Measurements from ENCODE around the gene TFF2. TPM values are rescaled to one million over a fixed set of nuclear protein-coding genes. Genes with fewer than 3 reads are reported as not detected.

Gene TFF2
- total and polyA plus RNA-seq, 2 of the 4 experiments (the other 2 are of a cell fraction) = not detected

DNA sequence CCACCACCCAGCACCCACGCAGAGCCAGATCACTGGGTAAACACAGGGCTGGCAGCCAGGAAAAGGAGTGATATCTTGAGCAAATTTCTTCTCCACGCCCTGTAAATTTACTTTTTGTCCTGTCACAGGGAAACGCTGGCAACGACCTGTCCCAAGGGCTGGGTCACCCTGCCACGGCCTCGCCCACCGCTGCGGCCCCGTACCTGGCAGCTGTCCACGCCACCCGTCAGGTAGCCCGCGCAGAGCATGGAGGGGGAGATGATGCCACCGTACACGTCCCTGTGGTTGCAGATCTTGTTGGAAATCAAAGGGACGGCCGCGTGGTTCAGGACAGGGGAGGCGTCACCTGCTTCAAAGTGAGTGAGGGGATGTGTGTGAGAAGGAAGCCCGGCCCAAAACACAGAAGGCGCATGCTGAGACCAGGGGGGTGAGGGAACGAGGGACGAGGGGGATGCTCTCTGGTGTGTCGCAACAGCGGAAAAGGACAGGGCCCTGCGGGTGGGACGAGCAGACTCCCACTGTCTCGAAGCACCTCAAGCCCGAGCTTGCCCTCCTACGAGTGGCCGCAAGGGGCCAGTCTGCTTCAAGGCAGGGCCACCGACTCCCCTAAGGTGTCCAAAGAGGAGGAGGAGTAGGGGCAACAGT, 25.7 kb upstream of the TFF2 start:
- ChIA-PET CTCF (no interaction called here), POLR2A (ENCODE audit: unreplicated experiment) (no interaction called here)
- Histone ChIP-seq H3K56ac (ENCODE audit: extremely low read depth, insufficient read depth, low read length) (no peak overlapping the region), H3K4me1 (ENCODE audit: control insufficient read depth, insufficient read depth, low read length) (no peaks in the 10 kb centered on the region), H4K5ac (ENCODE audit: low read depth, low read length) (no peak overlapping the region), H2AK9ac (replicated peaks; ENCODE audit: low read depth, low read length, poor library complexity) (no peak overlapping the region), H2BK20ac (ENCODE audit: low read depth, low read length) (no peak overlapping the region), H2BK120ac (ENCODE audit: low read depth, low read length) (no peak overlapping the region), H4K8ac (ENCODE audit: low read depth in 2 of 2, low read length in 2 of 2) (no peak overlapping the region), H3K18ac (ENCODE audit: low read depth, low read length) (no peak overlapping the region), H3K4me2 (ENCODE audit: low read depth, low read length) (no peak overlapping the region), H3K4me3 (ENCODE audit: insufficient read depth, low read depth, low read length) (no peak overlapping the region), H3K9me1 (ENCODE audit: insufficient read depth, low read length) (no peaks in the 10 kb centered on the region), H3K9ac (ENCODE audit: low read depth, low read length) (no peak overlapping the region), H4K91ac (ENCODE audit: insufficient read depth, low read depth, low read length) (no peak overlapping the region), H4K20me1 (ENCODE audit: insufficient read depth, low read length) (no peaks in the 10 kb centered on the region), H3K23ac (ENCODE audit: low read depth, low read length) (no peak overlapping the region), H2AK5ac (ENCODE audit: low read depth, low read length) (no peak overlapping the region), H2AFZ (replicated peaks; ENCODE audit: low read length, poor library complexity) (no peak overlapping the region), H3K36me3 (ENCODE audit: control insufficient read depth, insufficient read depth, low read length) (no peaks in the 10 kb centered on the region), H2BK5ac (ENCODE audit: low read depth, low read length, poor library complexity, severe bottlenecking) (no peak overlapping the region), H3K79me1 (ENCODE audit: low read depth in 1 of 2, low read length in 2 of 2) (no peaks in the 10 kb centered on the region), H3K9me3 (ENCODE audit: control insufficient read depth, insufficient read depth, low read length) (no peaks in the 10 kb centered on the region), H3K27ac (ENCODE audit: insufficient read depth, low read length) (no peak overlapping the region), H3K14ac (replicated peaks; ENCODE audit: low read depth, low read length) (no peak overlapping the region), H3K27me3 (ENCODE audit: control insufficient read depth, insufficient read depth, low read length) (peaks cover 29% of the 10 kb centered on the region; the same call in 1 of the 2 replicates), H3K4ac (ENCODE audit: low read depth, low read length) (no peak overlapping the region), H2BK15ac (ENCODE audit: low read depth, low read length) (no peak overlapping the region)
- dilution Hi-C loops (cut with HindIII; ENCODE audit: low sequenced_read_pairs, unreplicated experiment) (no loop called here), intact Hi-C loops (cut with micrococcal nuclease) (no loop called here), in situ Hi-C loops (cut with MboI; ENCODE audit: low sequenced_read_pairs) (no loop called here)
- 67% methylated on average over 13 of the region's 32 CpGs; no CpG with 5 or more reads in 1 of the 2 experiments for WGBS, 2 experiments (ENCODE audit: extremely low coverage in 2 of 2, insufficient read length in 1 of 2)
- DNase-seq (no peak), ATAC-seq (ENCODE audit: low read depth) (0 out of 2 replicates have a peak, but pooled peaks have one; percentile 49)
- no TSS peak for BruUV-seq (replicated peaks)
- peak; percentile 20; the same call in 1 of the 2 replicates for TF ChIP-seq RAD21 (IDR thresholded peaks at IDR 0.05; ENCODE audit: low read length)
- TF ChIP-seq CEBPB (IDR thresholded peaks at IDR 0.05; ENCODE audit: low read depth, low read length) = 0 out of 2 replicates have a peak, but pooled peaks have one; percentile 17
- no peak for TF ChIP-seq NFE2L2 (IDR thresholded peaks at IDR 0.05; ENCODE audit: low read depth, low read length)
- TF ChIP-seq, protein P1, sequence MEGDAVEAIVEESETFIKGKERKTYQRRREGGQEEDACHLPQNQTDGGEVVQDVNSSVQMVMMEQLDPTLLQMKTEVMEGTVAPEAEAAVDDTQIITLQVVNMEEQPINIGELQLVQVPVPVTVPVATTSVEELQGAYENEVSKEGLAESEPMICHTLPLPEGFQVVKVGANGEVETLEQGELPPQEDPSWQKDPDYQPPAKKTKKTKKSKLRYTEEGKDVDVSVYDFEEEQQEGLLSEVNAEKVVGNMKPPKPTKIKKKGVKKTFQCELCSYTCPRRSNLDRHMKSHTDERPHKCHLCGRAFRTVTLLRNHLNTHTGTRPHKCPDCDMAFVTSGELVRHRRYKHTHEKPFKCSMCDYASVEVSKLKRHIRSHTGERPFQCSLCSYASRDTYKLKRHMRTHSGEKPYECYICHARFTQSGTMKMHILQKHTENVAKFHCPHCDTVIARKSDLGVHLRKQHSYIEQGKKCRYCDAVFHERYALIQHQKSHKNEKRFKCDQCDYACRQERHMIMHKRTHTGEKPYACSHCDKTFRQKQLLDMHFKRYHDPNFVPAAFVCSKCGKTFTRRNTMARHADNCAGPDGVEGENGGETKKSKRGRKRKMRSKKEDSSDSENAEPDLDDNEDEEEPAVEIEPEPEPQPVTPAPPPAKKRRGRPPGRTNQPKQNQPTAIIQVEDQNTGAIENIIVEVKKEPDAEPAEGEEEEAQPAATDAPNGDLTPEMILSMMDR (conservative IDR thresholded peaks at IDR 0.05; ENCODE audit: low read depth, low read length) = peak; percentile 32; the same call in 1 of the 2 replicates
